Sigmoid colon (tissue), 7 donors: Measurements from ENCODE around the gene MITF. TPM values are rescaled to one million over a fixed set of nuclear protein-coding genes. Genes with fewer than 3 reads are reported as not detected.

Experiments
- DNase-seq: peaks from one replicate; pipeline ENCODE4 v3.0.0-alpha.2; 2019
- H3K27ac ChIP-seq, 4 donors: fragments of 200-600 bp; sonication (generic); one replicate each; pipeline ENCODE4 v1.5.1; 2016 to 2019; ENCODE audit warnings: mild to moderate bottlenecking in 1 of 4
- H3K27me3 ChIP-seq, 3 donors: fragments of 200-600 bp; sonication (generic); one replicate each; pipeline ENCODE4 v1.5.1; 2019; ENCODE audit warnings: mild to moderate bottlenecking in 1 of 3
- H3K36me3 ChIP-seq, 4 donors: fragments of 200-600 bp; sonication (generic); one replicate each; pipeline ENCODE4 v1.5.1; 2016 to 2019
- H3K4me1 ChIP-seq, 4 donors: fragments of 200-600 bp; sonication (generic); one replicate each; pipeline ENCODE4 v1.5.1; 2017 to 2019
- H3K4me3 ChIP-seq, 4 donors: fragments of 200-600 bp; sonication (generic); one replicate each; pipeline ENCODE4 v1.5.1; 2017 to 2019; ENCODE audit warnings: mild to moderate bottlenecking in 2 of 4, moderate library complexity in 1 of 4
- H3K9me3 ChIP-seq, 4 donors: fragments of 200-600 bp in 3 of 4; sonication (generic) in 3 of 4; one replicate each; pipeline versions ENCODE4 v1.5.1 to v1.6.1; 2013 to 2019
- CTCF ChIP-seq, 4 experiments: fragments of 450-650 bp in 3 of 4; fragments of 200-600 bp in 1 of 4; IDR thresholded peaks; one replicate each; pipeline ENCODE4 v1.5.1; 2016 to 2019; ENCODE audit warnings: antibody characterized with exemption in 4 of 4, mild to moderate bottlenecking in 3 of 4, moderate library complexity in 2 of 4
- EP300 ChIP-seq, 4 donors: sonication (generic); formaldehyde crosslinking; IDR thresholded peaks; one replicate each; pipeline ENCODE4 v1.6.1; 2017; ENCODE audit warnings: antibody characterized with exemption in 4 of 4
- POLR2A ChIP-seq, 2 donors: fragments of 450-650 bp; IDR thresholded peaks; one replicate each; pipeline ENCODE4 v1.6.1; 2016; ENCODE audit warnings: antibody characterized with exemption in 2 of 2, mild to moderate bottlenecking in 2 of 2, moderate library complexity in 2 of 2
- POLR2AphosphoS5 ChIP-seq, 4 donors: sonication (generic); formaldehyde crosslinking; IDR thresholded peaks; one replicate each; pipeline ENCODE4 v1.6.1; 2017; ENCODE audit warnings: antibody characterized with exemption in 4 of 4
- WGBS, 2 donors: extraction: QIAGEN DNeasy Blood & Tissue Kit; methylation state at CpG; one replicate each; pipeline ENCODE4 v1.1.7; 2013; 5-methylcytosine and 5-hydroxymethylcytosine counted together
- intact Hi-C: fragments of 100-400 bp; cut with DNase I; formaldehyde crosslinking; loops from one replicate; pipeline ENCODE4 v1.15.1; 2023
- polyA plus RNA-seq, 3 donors: library from polyadenylated mRNA; stranded (reverse); fragments of 200-250 nt; gene quantifications; one replicate each; pipeline ENCODE4 v1.2.3, GENCODE V29; 2013
- total RNA-seq, 4 donors: library from RNA; depleted of rRNA; stranded (reverse); fragments of >200 nt; gene quantifications; one replicate each; pipeline ENCODE4 v1.1.0, GENCODE V29; 2016
- donor health status: healthy with polysubstance abuse.
- donor health status: Bipolar disorder and iron deficiency.
- donor health status: healthy.

MITF gene
- total and polyA plus RNA-seq, 7 donors: 2.1 to 73.2 (median 65.4) TPM

DNA sequence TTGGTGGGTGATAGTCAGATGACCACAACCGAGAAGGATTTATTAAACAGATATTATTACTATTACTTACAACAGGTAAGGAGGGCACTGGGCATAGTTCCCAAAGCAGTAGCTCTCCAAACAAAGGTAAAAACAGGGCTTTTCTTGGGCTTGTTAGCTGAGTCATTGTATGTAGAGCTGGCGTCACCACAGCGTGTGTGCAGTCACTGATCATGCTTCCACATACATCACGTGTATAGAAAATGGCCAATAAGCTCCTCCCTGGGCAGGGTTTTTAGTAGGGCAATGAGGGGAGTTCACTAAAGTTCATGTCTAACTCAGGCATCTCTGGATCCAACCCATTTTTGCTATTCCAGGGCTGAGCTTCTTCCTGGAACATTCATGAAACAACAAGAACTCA, 254.5 kb downstream of the MITF start:
- no peaks in the 10 kb centered on the region for H3K27me3 ChIP-seq
- 83 to 88% methylated on average over 4 of the region's 4 CpGs for WGBS, 2 donors
- DNase-seq: no peak
- no peaks in the 10 kb centered on the region for H3K9me3 ChIP-seq
- H3K4me1 ChIP-seq: peaks cover 0 to 18% (median 16%) of the 10 kb centered on the region in 4 donors
- no peak overlapping the region for H3K27ac ChIP-seq
- H3K36me3 ChIP-seq: no peaks in the 10 kb centered on the region
- no peak overlapping the region for H3K4me3 ChIP-seq
- TF ChIP-seq EP300 (IDR thresholded peaks at IDR 0.05) (no peak), POLR2A (IDR thresholded peaks at IDR 0.05) (no peak), POLR2AphosphoS5 (IDR thresholded peaks at IDR 0.05) (no peak), CTCF (IDR thresholded peaks at IDR 0.05) (no peak)
- intact Hi-C loops: no loop called here

DNA sequence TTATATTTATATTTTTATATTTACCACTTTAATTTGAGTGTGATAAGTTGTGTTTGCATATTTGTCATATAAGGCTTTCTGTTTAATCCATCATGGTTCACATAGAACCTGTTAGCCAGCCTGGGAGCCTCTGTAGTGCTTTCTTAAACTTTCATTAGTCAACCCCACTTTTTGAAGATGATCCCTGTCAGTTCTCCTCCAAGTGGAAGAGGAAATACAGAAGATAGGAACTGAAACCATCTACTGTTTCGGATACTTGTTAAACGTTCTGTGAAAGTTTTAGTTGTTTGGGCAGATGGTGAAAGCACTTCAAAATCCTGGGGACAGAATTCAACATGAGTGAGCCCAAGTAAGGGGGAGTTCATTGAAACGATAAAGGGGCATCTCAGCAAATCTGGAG, 255.7 kb downstream of the MITF start:
- Histone ChIP-seq H3K27ac (no peak overlapping the region), H3K4me3 (no peak overlapping the region), H3K9me3 (no peaks in the 10 kb centered on the region), H3K4me1 (peaks cover 0 to 29% (median 20%) of the 10 kb centered on the region in 4 donors), H3K36me3 (no peaks in the 10 kb centered on the region), H3K27me3 (no peaks in the 10 kb centered on the region)
- WGBS, 2 donors: 60 to 70% methylated on average over 3 of the region's 3 CpGs
- TF ChIP-seq POLR2AphosphoS5 (IDR thresholded peaks at IDR 0.05) (no peak), EP300 (IDR thresholded peaks at IDR 0.05) (no peak), POLR2A (IDR thresholded peaks at IDR 0.05) (no peak)
- DNase-seq: no peak
- intact Hi-C loops: no loop called here

DNA sequence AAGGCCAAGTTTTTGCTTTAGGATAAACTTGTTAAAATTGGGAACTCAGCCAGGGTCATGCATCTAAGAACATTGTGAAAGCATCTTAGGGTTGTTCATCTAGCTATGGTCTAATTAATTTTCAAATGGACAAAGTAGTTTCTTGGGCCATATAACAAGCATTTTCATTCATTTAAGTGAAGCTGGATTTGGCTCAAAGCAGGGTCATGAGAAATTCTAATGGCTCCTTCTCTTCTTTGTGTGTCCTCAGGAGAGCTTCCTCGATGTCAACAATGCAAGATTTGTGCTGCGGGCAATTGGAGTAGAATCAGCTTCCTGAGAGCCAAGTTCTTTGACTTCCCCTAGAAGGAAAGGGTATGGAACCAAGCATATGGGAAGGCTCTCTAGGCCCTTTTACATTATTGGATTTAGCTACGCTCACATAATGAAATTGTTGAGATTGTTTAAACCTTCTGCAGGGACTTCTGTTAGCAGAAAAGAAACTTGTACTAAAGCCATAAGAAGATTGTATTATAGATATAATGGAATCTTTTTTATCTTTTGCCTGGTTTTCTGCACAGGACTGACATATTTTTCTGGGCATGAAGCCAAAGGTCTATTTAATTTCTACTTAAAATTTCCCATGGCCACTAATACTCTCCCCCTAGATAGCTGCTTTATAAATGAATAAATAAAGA, 258.5 kb downstream of the MITF start:
- Histone ChIP-seq H3K36me3 (no peaks in the 10 kb centered on the region), H3K27me3 (no peaks in the 10 kb centered on the region), H3K9me3 (no peaks in the 10 kb centered on the region), H3K27ac (peak overlapping the region in 3 of 4 donors; percentile 75 to 81 (median 80)), H3K4me3 (no peak overlapping the region), H3K4me1 (peaks cover 0 to 38% (median 23%) of the 10 kb centered on the region in 4 donors)
- TF ChIP-seq POLR2AphosphoS5 (IDR thresholded peaks at IDR 0.05) (no peak), POLR2A (IDR thresholded peaks at IDR 0.05) (no peak), EP300 (IDR thresholded peaks at IDR 0.05) (no peak), CTCF (IDR thresholded peaks at IDR 0.05) (no peak)
- no peak for DNase-seq
- intact Hi-C loops: no loop called here
- WGBS, 2 donors: 60 to 70% methylated on average over 3 of the region's 3 CpGs

DNA sequence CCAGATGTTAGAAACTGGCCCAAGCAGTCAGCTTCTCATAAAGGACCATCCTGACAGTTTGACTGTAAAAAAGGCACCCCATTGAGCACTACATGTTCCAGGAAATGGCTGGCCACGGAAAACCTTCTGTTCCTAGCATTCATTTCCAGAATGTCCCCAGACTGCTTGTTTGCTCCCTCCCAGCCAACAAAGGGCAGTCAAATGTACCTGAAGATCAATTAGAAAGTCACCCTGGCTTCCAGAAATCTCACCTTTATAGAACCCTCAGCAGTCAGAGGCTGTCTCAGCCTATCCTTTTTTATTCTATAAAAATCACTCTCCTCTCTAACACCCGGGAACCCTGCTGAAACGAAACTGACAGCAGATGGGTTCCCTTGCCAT, 259.5 kb downstream of the MITF start:
- H3K4me3 ChIP-seq: peak overlapping the region in 3 of 4 donors; percentile 18 to 32 (median 21)
- H3K27ac ChIP-seq: peak overlapping the region; percentile 71 to 81 (median 78)
- no peak for DNase-seq
- no peaks in the 10 kb centered on the region for H3K27me3 ChIP-seq
- WGBS, 2 donors: 26 to 51% methylated on average over 3 of the region's 3 CpGs
- peaks cover 0 to 38% (median 23%) of the 10 kb centered on the region in 4 donors for H3K4me1 ChIP-seq
- TF ChIP-seq CTCF (IDR thresholded peaks at IDR 0.05) (no peak), EP300 (IDR thresholded peaks at IDR 0.05) (peak in 2 of 4 donors; percentile 3 to 44), POLR2AphosphoS5 (IDR thresholded peaks at IDR 0.05) (peak in 1 of 4 donors; percentile 43)
- no peaks in the 10 kb centered on the region for H3K9me3 ChIP-seq
- intact Hi-C loops: no loop called here
- H3K36me3 ChIP-seq: no peaks in the 10 kb centered on the region

DNA sequence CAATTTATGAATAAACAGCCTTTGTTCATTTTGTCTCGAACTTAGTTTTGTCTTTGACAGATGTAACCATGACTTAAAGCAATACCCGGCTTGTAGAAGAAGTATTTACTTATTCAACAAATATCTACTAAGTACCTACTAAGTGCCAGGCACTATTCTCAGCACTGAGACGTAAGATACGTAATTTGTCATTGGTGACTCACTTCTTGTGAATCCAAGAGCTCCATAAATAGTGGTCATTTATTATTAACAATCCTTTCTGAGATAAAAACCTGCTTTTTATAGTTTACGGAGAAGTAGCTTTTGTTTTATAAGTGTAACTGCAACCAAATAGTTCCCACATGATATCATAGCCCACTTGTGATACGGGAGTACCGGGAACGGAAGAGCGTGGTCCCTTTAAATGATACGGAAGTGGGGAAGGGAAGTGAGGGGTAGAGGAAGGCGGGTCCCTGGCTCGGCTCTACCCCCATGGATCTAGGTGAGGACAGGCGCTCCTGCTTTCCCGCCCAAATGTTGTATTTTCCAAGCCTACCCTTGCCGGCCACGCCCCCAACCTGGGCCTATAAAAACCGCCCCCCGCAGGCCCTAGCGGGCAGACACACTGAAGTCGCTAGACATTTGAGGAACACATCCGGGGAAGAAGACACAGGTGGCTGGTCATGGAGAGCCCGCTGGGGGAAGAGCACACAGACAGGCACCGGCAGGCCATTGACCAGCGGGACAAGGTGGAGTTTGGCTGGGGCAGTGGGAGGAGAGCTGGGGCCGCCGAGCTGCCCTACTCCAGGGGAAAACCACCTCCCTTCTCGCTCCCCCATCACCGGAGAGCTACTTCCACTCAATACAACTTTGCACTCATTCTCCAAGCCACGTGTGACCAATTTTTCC, 260.1 kb downstream of the MITF start, which contains the start of gene SAMMSON:
TSS of gene SAMMSON (plus strand) at position 594 of the 888 bp plus-strand sequence.
- Histone ChIP-seq H3K9me3 (no peaks in the 10 kb centered on the region), H3K36me3 (no peaks in the 10 kb centered on the region), H3K27me3 (no peaks in the 10 kb centered on the region), H3K27ac (peak within 1 kb of the TSS; percentile 71 to 81 (median 78)), H3K4me3 (peak within 1 kb of the TSS in 3 of 4 donors; percentile 18 to 32 (median 21)), H3K4me1 (peaks cover 0 to 38% (median 23%) of the 10 kb centered on the region in 4 donors)
- WGBS, 2 donors: 84 to 88% methylated on average over 29 of the region's 29 CpGs
- no peak for DNase-seq
- TF ChIP-seq POLR2A (IDR thresholded peaks at IDR 0.05) (no peak), POLR2AphosphoS5 (IDR thresholded peaks at IDR 0.05) (peak in 1 of 4 donors; percentile 60), EP300 (IDR thresholded peaks at IDR 0.05) (peak in 1 of 4 donors; percentile 28), CTCF (IDR thresholded peaks at IDR 0.05) (no peak)
- intact Hi-C loops: no loop called here
